H9 (cell line): ENCODE measurements around the gene CACHD1. TPM values are rescaled to one million over a fixed set of nuclear protein-coding genes. Genes with fewer than 3 reads are reported as not detected.

ENCODE experiments used
- DNase-seq: peaks from one replicate; pipeline ENCODE4 v3.0.0-alpha.2; 2017
- H2AFZ ChIP-seq: one replicate; pipeline ENCODE4 v1.6.1; 2013; ENCODE audit warnings: mild to moderate bottlenecking, low read length, control low read depth, moderate library complexity
- H2AK5ac ChIP-seq: 2 replicates; pipeline ENCODE4 v1.6.1; 2013; ENCODE audit warnings: low read length, control low read depth, mixed read lengths; ENCODE audit not compliant: insufficient read length
- H2BK120ac ChIP-seq: one replicate; pipeline ENCODE4 v1.6.1; 2013; ENCODE audit warnings: low read depth, mild to moderate bottlenecking, low read length, control low read depth, inconsistent platforms; ENCODE audit not compliant: poor library complexity, severe bottlenecking
- H2BK12ac ChIP-seq: 2 replicates; pipeline ENCODE4 v1.6.1; 2013; ENCODE audit warnings: low read length, control low read depth, mixed read lengths, low read depth; ENCODE audit not compliant: insufficient read length
- H2BK15ac ChIP-seq: 2 replicates; pipeline ENCODE4 v1.6.1; 2013; ENCODE audit warnings: low read depth, low read length, control low read depth
- H2BK20ac ChIP-seq: one replicate; pipeline ENCODE4 v1.6.1; 2013; ENCODE audit warnings: low read depth, mild to moderate bottlenecking, low read length, control low read depth, inconsistent platforms; ENCODE audit not compliant: poor library complexity, severe bottlenecking
- H2BK5ac ChIP-seq: 2 replicates; pipeline ENCODE4 v1.6.1; 2013; ENCODE audit warnings: low read length, control low read depth, mixed read lengths; ENCODE audit not compliant: insufficient read length
- H3K14ac ChIP-seq: 2 replicates; pipeline ENCODE4 v1.6.1; 2013; ENCODE audit warnings: low read length, control low read depth; ENCODE audit not compliant: insufficient read depth
- H3K18ac ChIP-seq: 2 replicates; pipeline ENCODE4 v1.6.1; 2013; ENCODE audit warnings: low read depth, mild to moderate bottlenecking, mixed read lengths, low read length, control low read depth; ENCODE audit not compliant: insufficient read length
- H3K23ac ChIP-seq: 2 replicates; pipeline ENCODE4 v1.6.1; 2013; ENCODE audit warnings: low read length, control low read depth, mixed read lengths, low read depth; ENCODE audit not compliant: insufficient read length
- H3K23me2 ChIP-seq: 2 replicates; pipeline ENCODE4 v1.6.1; 2013; ENCODE audit warnings: low read depth, mild to moderate bottlenecking, mixed read lengths, low read length, control low read depth; ENCODE audit not compliant: insufficient read length, poor library complexity, severe bottlenecking
- H3K27ac ChIP-seq: 2 replicates; pipeline ENCODE4 v1.5.1; 2013; ENCODE audit warnings: low read length, control low read depth, mixed read lengths, low read depth; ENCODE audit not compliant: insufficient read length
- H3K27me3 ChIP-seq: 2 replicates; pipeline ENCODE4 v1.6.1; 2013; ENCODE audit warnings: low read length, control low read depth, inconsistent platforms; ENCODE audit not compliant: insufficient read depth
- H3K4ac ChIP-seq: 2 replicates; pipeline ENCODE4 v1.6.1; 2013; ENCODE audit warnings: low read depth, mild to moderate bottlenecking, control low read depth, inconsistent platforms, low read length, moderate library complexity
- H3K4me1 ChIP-seq: 2 replicates; pipeline ENCODE4 v1.6.1; 2013; ENCODE audit warnings: low read length, control low read depth, inconsistent platforms; ENCODE audit not compliant: insufficient read depth
- H3K4me2 ChIP-seq: 2 replicates; pipeline ENCODE4 v1.6.1; 2013; ENCODE audit warnings: low read length, control low read depth, mixed read lengths; ENCODE audit not compliant: insufficient read length, insufficient read depth
- H3K56ac ChIP-seq: 2 replicates; pipeline ENCODE4 v1.6.1; 2013; ENCODE audit warnings: low read depth, mild to moderate bottlenecking, mixed read lengths, low read length, control low read depth; ENCODE audit not compliant: insufficient read length
- H3K79me1 ChIP-seq: 2 replicates; pipeline ENCODE4 v1.6.1; 2013; ENCODE audit warnings: low read depth, mild to moderate bottlenecking, moderate library complexity, low read length, control low read depth, inconsistent platforms; ENCODE audit not compliant: insufficient read depth, poor library complexity, severe bottlenecking
- H3K79me2 ChIP-seq: 2 replicates; pipeline ENCODE4 v1.6.1; 2013; ENCODE audit warnings: low read length, control low read depth, inconsistent platforms; ENCODE audit not compliant: insufficient read depth
- H3K9ac ChIP-seq: 2 replicates; pipeline ENCODE4 v1.6.1; 2013; ENCODE audit warnings: low read length, control low read depth, mixed read lengths; ENCODE audit not compliant: insufficient read length; ENCODE audit errors: extremely low read depth
- H3K9me3 ChIP-seq: one replicate; pipeline ENCODE4 v1.6.1; 2013; ENCODE audit warnings: low read depth, low read length, inconsistent platforms; ENCODE audit not compliant: control insufficient read depth
- H3T11ph ChIP-seq: one replicate; pipeline ENCODE4 v1.6.1; 2013; ENCODE audit warnings: mild to moderate bottlenecking, low read length, control low read depth, inconsistent platforms
- H4K20me1 ChIP-seq: one replicate; pipeline ENCODE4 v1.6.1; 2013; ENCODE audit not compliant: control insufficient read depth, insufficient read length, insufficient read depth
- H4K5ac ChIP-seq: 2 replicates; pipeline ENCODE4 v1.6.1; 2013; ENCODE audit warnings: low read depth, mild to moderate bottlenecking, mixed read lengths, low read length, control low read depth; ENCODE audit not compliant: insufficient read length
- H4K8ac ChIP-seq: replicated peaks from 2 replicates; pipeline ENCODE4 v1.6.1; 2013; ENCODE audit warnings: low read length, control low read depth, mixed read lengths, low read depth; ENCODE audit not compliant: insufficient read length
- H4K91ac ChIP-seq: 2 replicates; pipeline ENCODE4 v1.6.1; 2013; ENCODE audit warnings: low read depth, mild to moderate bottlenecking, moderate library complexity, mixed read lengths, low read length, control low read depth; ENCODE audit not compliant: insufficient read length
- H3K27ac Mint-ChIP-seq, 3 experiments: 2 replicates in 2 of 3; 3 replicates in 1 of 3; pipeline ENCODE4 v1.8.0; 2020 to 2021; ENCODE audit warnings: mixed read lengths in 3 of 3, mild to moderate bottlenecking in 1 of 3, moderate library complexity in 1 of 3
- H3K27me3 Mint-ChIP-seq: 2 replicates; pipeline ENCODE4 v1.8.0; 2021; ENCODE audit warnings: low read depth, mild to moderate bottlenecking, moderate library complexity, mixed read lengths
- H3K36me3 Mint-ChIP-seq, 3 experiments: 2 replicates in 2 of 3; 3 replicates in 1 of 3; pipeline ENCODE4 v1.8.0; 2020 to 2021; ENCODE audit warnings: low read depth in 3 of 3, mixed read lengths in 3 of 3; ENCODE audit not compliant: insufficient read depth in 1 of 3
- H3K4me1 Mint-ChIP-seq, 2 experiments: 2 replicates each; pipeline ENCODE4 v1.8.0; 2020; ENCODE audit warnings: mixed read lengths in 2 of 2
- H3K4me3 Mint-ChIP-seq, 2 experiments: 2 replicates in 1 of 2; 3 replicates in 1 of 2; pipeline ENCODE4 v1.8.0; 2020 to 2021; ENCODE audit warnings: mild to moderate bottlenecking in 2 of 2, mixed read lengths in 2 of 2, moderate library complexity in 1 of 2
- H3K9me3 Mint-ChIP-seq, 2 experiments: 2 replicates in 1 of 2; 3 replicates in 1 of 2; pipeline ENCODE4 v1.8.0; 2020; ENCODE audit warnings: mild to moderate bottlenecking in 2 of 2, mixed read lengths in 2 of 2, moderate library complexity in 1 of 2
- WGBS: extraction: QIAGEN DNeasy Blood & Tissue Kit; methylation state at CpG from one replicate; pipeline ENCODE4 v1.1.7; 2013; ENCODE audit warnings: missing lambda C conversion rate, low lambda C conversion rate, mixed read lengths; ENCODE audit not compliant: insufficient read length; ENCODE audit errors: extremely low coverage; 5-methylcytosine and 5-hydroxymethylcytosine counted together
- total RNA-seq: library from RNA; stranded (reverse); gene quantifications from 2 replicates; pipeline ENCODE4 v1.2.1, GENCODE V29; 2021
- TF ChIP-seq, protein P1 (sequence below): fragments of 200-600 bp; sonication (generic); conservative IDR thresholded peaks from 3 replicates; pipeline ENCODE4 v1.8.0; 2021; ENCODE audit warnings: antibody characterized with exemption, mild to moderate bottlenecking

Gene CACHD1
- total RNA-seq, 1 experiment from 2014 or later = 94.2 TPM

DNA sequence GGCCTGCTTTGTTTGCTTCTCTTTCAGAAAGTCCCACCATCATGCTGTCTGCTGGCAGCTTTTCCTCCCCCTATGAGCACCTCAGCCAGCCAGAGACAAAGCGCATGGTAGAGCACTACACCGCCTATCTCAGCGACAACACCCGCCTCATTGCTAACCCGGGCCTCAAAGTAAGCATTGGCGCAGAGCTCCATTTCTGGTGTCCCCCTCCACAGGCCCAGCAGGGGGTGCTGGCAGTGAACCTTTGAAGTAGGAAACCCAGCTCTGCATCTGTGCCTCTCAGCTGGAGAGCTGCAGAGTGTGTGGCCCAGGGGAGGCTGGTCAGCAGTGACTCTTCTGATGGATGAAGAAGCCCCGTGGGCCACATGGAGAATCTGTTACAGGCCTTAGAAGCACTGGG lies 193.7 kb downstream of the CACHD1 start:
- DNase-seq = peak; percentile 50
- no peak overlapping the region for H4K8ac ChIP-seq
- H3K14ac ChIP-seq = no peak overlapping the region
- Mint-ChIP-seq H3K4me1 (peaks cover 2 to 8% of the 10 kb centered on the region in 2 experiments), H3K27me3 (no peaks in the 10 kb centered on the region), H3K9me3 (no peaks in the 10 kb centered on the region), H3K27ac (peak overlapping the region in 2 of 3 experiments; percentile 59 to 67; a peak in 3 of 7 replicates), H3K36me3 (peaks cover 47 to 93% (median 84%) of the 10 kb centered on the region in 3 experiments; a peak in 6 of 7 replicates), H3K4me3 (no peak overlapping the region)
- no CpG with 5 or more reads among the region's 7 CpGs for WGBS
- no peak overlapping the region for H2BK20ac ChIP-seq
- H3K23me2 ChIP-seq = no peaks in the 10 kb centered on the region
- no peak overlapping the region for H3K4ac ChIP-seq
- TF ChIP-seq, protein P1, sequence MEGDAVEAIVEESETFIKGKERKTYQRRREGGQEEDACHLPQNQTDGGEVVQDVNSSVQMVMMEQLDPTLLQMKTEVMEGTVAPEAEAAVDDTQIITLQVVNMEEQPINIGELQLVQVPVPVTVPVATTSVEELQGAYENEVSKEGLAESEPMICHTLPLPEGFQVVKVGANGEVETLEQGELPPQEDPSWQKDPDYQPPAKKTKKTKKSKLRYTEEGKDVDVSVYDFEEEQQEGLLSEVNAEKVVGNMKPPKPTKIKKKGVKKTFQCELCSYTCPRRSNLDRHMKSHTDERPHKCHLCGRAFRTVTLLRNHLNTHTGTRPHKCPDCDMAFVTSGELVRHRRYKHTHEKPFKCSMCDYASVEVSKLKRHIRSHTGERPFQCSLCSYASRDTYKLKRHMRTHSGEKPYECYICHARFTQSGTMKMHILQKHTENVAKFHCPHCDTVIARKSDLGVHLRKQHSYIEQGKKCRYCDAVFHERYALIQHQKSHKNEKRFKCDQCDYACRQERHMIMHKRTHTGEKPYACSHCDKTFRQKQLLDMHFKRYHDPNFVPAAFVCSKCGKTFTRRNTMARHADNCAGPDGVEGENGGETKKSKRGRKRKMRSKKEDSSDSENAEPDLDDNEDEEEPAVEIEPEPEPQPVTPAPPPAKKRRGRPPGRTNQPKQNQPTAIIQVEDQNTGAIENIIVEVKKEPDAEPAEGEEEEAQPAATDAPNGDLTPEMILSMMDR = no peak; the same call in 2 of the 3 replicates
- H3K79me2 ChIP-seq = no peaks in the 10 kb centered on the region
- H3K23ac ChIP-seq = no peak overlapping the region
- no peak overlapping the region for H3K4me2 ChIP-seq
- H3T11ph ChIP-seq = no peak overlapping the region
- H3K4me1 ChIP-seq = no peaks in the 10 kb centered on the region
- H2BK15ac ChIP-seq = no peak overlapping the region
- H4K5ac ChIP-seq = no peak overlapping the region
- no peaks in the 10 kb centered on the region for H3K27me3 ChIP-seq
- no peak overlapping the region for H3K27ac ChIP-seq
- H2BK5ac ChIP-seq = no peak overlapping the region
- H4K20me1 ChIP-seq = no peaks in the 10 kb centered on the region
- H3K9ac ChIP-seq = no peak overlapping the region
- H4K91ac ChIP-seq = no peak overlapping the region
- no peak overlapping the region for H2AFZ ChIP-seq
- no peaks in the 10 kb centered on the region for H3K79me1 ChIP-seq
- no peak overlapping the region for H2AK5ac ChIP-seq
- H2BK12ac ChIP-seq = no peak overlapping the region
- H2BK120ac ChIP-seq = no peak overlapping the region
- no peak overlapping the region for H3K18ac ChIP-seq
- H3K9me3 ChIP-seq = no peaks in the 10 kb centered on the region
- H3K56ac ChIP-seq = no peak overlapping the region
